Tibial nerve (tissue), 4 donors: Measurements from ENCODE around the gene IL1RL2.

ENCODE experiments used
- EP300 ChIP-seq, 2 donors: sonication (generic); formaldehyde crosslinking; IDR thresholded peaks; one replicate each; pipeline ENCODE4 v1.6.1; 2017; ENCODE audit warnings: antibody characterized with exemption in 2 of 2, mild to moderate bottlenecking in 1 of 2
- POLR2A ChIP-seq, 2 donors: fragments of 450-650 bp; IDR thresholded peaks; one replicate each; pipeline ENCODE4 v1.6.1; 2017; ENCODE audit warnings: antibody characterized with exemption in 2 of 2, mild to moderate bottlenecking in 2 of 2, moderate library complexity in 2 of 2
- TF ChIP-seq, protein P1 (sequence below), 5 experiments: fragments of 200-600 bp in 3 of 5; fragments of 450-650 bp in 2 of 5; sonication (generic) in 3 of 5; IDR thresholded peaks; one replicate each; pipeline ENCODE4 v1.5.1; 2016 to 2019; ENCODE audit warnings: antibody characterized with exemption in 5 of 5, mild to moderate bottlenecking in 3 of 5, moderate library complexity in 2 of 5

DNA sequence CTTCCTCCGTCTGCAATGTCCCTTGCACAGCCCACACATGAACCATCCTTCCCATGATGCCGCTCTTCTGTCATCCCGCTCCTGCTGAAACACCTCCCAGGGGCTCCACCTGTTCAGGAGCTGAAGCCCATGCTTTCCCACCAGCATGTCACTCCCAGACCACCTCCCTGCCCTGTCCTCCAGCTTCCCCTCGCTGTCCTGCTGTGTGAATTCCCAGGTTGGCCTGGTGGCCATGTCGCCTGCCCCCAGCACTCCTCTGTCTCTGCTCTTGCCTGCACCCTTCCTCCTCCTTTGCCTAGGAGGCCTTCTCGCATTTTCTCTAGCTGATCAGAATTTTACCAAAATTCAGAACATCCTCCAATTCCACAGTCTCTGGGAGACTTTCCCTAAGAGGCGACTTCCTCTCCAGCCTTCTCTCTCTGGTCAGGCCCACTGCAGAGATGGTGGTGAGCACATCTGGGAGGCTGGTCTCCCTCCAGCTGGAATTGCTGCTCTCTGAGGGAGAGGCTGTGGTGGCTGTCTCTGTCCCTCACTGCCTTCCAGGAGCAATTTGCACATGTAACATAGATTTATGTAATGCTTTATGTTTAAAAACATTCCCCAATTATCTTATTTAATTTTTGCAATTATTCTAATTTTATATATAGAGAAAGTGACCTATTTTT is 8.9 kb upstream of the IL1RL2 start:
- TF ChIP-seq, protein P1, sequence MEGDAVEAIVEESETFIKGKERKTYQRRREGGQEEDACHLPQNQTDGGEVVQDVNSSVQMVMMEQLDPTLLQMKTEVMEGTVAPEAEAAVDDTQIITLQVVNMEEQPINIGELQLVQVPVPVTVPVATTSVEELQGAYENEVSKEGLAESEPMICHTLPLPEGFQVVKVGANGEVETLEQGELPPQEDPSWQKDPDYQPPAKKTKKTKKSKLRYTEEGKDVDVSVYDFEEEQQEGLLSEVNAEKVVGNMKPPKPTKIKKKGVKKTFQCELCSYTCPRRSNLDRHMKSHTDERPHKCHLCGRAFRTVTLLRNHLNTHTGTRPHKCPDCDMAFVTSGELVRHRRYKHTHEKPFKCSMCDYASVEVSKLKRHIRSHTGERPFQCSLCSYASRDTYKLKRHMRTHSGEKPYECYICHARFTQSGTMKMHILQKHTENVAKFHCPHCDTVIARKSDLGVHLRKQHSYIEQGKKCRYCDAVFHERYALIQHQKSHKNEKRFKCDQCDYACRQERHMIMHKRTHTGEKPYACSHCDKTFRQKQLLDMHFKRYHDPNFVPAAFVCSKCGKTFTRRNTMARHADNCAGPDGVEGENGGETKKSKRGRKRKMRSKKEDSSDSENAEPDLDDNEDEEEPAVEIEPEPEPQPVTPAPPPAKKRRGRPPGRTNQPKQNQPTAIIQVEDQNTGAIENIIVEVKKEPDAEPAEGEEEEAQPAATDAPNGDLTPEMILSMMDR (IDR thresholded peaks at IDR 0.05): no peak
- TF ChIP-seq POLR2A (IDR thresholded peaks at IDR 0.05) (no peak), EP300 (IDR thresholded peaks at IDR 0.05) (no peak)
